HG02852 (cell line): ENCODE data around the gene SDK1.
A peak's percentile ranks its signal among the peaks of the same experiment; 100 is the strongest.

Experiments
- ATAC-seq: cut with Tn5 transposase; IDR thresholded peaks from one replicate; pipeline ENCODE4 v1.9.1; 2021; ENCODE audit warnings: mild to moderate bottlenecking, moderate library complexity; ENCODE audit not compliant: unreplicated experiment

The SDK1 gene

DNA sequence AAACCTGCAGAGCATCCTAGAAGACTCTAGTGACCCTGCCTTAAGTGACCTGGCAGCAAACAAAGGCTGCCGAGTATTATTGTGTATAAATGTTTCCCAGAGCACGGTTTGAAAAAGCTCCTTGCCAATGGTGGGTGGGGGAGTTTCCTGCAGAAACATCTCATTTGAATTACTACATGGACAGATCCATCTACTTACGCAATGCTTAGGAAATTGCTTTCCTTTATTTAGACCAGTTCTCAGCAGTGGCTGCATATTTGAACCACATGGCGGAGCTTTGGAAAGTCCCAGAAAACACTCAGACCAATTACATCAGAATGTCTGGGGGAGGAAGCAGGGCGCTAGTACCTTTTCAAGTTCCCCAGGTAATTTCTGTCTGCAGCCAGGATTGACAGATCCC lies 560.9 kb downstream of the SDK1 start:
- ATAC-seq = peak; percentile 65

DNA sequence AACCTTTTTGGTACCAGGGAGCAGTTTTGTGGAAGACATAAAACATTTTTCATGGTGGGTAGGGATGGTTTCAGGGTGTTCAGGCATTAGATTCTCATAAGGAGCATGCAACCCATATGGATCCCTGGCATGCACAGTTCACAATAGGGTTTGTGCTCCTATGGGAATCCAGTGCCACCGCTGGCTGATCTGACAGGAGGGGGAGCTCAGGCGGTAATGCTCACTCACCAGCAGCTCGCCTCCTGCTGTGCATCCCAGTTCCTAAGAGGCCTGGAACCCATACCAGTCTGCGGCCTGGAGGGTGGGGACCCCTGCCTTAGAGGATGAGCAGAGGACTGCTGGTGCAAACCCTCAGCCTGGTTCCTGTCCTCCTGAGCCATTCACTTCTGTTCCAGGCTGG lies 561.7 kb downstream of the SDK1 start:
- no peak for ATAC-seq

DNA sequence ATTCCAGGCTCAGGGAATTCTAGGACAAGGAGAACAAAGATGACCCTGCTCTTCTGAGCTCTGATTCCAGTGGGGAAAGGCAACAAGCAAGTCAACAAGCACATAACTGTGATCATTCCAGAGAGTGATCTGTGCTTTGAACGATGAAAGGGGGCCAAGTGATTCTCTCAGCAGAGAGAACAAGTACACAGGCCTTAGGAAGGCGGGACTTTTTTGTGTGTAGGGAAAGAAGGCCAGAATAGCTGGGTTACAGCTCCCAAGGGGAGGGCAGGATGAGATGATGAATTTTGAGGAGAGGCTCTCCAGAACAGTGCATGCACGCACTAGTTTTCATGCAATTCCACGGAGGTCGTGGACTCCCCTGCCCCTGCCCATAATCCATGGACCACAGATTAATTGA lies 565.2 kb downstream of the SDK1 start:
- ATAC-seq = no peak

DNA sequence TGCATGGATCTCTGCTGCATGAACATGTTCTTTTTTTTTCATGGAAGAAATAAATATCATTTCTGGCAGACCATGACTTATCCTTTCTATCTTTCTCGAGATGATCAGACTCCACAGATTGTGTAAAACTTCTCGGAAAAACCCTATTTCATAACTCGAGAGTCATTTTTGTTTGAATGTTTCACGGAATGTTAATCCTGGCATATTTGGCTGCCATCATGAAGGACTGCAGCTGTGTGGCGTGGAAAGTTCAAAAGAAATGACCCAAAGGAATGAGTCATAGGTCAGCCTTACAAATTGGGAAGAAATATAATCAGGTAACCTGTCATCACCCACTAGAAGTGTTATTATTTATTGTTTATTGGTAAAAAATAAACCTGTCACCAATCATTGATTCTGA lies 566.8 kb downstream of the SDK1 start:
- ATAC-seq = no peak

DNA sequence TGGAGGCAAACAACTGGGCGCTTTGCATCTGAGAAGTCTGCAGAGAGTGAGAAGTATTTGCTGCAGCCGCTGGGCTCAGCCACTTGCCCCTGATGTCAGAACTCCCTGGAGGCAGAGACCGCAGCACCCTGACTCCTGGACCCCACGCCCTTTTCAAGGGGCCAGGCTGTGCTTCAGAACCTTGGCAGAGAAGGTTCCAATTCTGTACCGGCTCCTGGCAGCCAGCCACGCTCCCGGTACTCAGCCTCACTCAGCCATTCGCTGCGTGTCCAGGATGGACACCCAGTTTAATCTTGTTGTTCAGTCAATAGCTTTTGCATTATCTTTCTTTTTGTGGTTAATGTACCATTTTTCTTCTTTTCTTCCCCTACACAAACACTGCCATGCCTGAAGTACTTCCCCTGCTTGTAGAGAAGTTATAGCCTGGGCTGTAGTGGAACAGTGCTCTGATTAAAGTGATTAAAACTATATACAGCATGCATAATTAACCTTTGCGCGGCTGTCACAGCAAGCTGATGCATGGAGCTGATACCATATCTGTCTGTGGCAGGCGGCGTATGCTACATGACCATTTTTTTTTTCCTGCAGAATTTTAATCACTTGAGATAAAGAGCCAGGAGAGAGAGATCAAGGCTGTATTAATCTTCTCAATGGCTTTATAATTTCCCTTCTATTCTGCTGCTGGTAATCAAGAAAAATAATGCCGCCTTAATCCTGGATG lies 578.5 kb downstream of the SDK1 start:
- no peak for ATAC-seq

DNA sequence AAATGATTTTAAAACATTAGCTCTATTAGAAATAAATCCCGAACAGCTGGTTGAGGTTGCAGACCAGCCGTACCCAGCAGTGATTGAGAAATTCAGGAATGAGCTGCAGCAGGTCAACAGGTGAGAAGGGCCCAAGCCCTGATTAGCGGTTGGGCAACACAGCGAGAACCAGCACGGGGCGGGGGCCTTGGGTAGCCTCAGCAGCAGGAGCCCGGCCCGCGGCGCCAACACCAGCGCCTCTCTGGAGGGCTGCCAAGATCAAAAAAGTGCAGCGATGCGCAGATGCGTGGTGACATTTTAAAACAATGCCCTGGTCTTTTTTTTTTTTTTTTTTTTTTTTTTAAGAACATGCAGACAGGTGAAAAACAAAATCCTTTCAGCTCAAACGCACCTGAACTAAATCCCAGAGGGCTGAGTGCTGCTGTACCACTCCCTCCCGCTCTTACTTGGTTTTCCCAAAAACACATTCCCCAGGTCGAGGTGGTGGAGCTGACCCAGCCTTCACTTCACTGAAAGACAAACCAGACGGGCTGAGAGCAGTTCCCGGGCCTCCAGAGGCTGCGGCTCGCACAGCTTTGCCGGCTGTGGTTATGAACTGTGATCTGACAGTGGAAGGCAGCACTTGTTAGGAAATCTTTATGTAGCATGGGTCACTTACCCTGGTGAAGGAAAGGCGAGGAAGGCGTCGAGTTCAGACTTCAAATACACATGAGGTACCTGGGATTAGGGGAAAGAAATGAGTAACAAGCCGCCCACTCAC lies 579.4 kb downstream of the SDK1 start:
- ATAC-seq = no peak

DNA sequence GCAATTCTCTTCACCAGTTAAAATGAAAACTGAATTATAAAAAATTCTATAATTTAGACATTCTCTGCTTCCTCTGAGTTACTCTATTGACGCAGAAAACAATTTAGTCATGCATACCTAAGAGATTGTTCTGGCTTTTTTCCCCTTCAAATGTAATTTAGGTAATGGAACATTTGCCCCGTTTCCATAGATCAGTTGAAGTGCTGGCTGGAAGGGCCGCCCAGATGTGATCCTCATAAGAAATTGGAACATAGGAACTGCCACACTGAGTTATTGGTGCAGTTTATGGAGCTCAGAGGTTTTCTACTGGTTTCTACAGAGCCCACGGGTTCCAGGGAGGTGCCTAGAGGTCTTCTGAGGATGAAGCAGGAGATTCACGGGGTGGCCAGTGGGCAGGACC lies 581.7 kb downstream of the SDK1 start:
- ATAC-seq = no peak

DNA sequence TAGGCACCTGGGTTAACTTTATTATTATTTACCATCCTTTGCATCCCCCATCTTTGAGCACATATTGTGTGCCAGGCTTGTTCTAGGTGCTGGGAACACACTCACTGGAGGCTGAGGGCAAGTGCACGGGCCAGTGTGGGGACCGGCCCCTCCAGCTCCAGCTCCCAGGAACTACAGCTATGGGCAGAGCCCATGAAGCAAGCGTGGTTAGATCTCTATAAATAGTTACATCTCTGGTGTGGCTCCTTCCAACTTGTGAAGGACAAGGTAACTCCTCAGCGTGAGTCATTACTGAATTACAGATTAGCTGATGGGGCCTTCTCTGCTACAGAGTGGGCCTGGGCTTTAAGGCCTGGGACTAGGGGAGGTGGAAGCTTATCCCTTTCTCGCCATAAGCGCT lies 583.5 kb downstream of the SDK1 start:
- ATAC-seq = no peak

DNA sequence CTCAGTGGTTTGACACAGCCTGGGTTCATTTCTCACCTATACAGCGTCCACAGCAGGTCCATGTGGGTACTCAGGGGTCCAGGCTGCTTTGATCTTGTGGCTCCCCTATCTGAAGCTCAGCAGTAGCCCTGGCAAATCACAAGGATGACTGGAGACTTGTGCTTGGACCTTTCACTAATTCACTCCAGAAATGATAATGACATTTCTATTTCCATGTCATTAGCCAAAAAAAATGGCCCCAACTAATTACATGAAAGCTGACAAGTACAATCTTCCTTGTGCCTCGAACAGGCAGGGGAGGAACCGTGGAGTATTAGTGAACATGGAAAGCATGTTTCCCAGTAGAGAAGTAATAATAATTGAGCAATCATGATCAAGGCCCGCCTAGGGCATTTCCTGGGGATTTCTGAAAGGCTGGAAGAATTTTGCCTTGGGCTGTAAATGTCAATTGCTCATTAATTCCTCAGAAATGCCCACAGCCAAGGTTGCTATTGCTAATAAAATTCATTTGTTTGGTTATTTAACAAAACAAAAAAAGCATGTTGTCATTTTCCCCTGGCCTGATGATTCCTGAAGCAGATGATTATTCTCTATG lies 586.1 kb downstream of the SDK1 start:
- ATAC-seq = no peak

DNA sequence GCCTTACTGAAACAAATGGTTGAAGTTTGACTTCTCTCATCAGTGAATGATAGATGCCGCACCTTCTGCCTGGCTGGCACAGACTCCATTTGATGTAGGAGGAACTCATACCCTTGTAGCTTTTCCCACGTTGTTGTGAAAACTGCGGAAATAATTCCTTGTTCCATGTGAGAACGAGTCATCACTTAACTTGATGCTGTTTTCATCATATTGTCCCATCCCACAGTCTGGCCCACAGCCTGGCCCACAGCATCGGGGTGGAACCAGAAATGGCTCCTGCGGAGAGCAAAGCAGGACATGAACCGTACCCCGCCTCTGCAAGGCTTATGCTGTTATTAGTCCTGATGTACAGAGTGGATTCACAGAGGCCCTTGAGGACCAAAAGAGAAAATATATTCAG lies 587.0 kb downstream of the SDK1 start:
- ATAC-seq = no peak

DNA sequence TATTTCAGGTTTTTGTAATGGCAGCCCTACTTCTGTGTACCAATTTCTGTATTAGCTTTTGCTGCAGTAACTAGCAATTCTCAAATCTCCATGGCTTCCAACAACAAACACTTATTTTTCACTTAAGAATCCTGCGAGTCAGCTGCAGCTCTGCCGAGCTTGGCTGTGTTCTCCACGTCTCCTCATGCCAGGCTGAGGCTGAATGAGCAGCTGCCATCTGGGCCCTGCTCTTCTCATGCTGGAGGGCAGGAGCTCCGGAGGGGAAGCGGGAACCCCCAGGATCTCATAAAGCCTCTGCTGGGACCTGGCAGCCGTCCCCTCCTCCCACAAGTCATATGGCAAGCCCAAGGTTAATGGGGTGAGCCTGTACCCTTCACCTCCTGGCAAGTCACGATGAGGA lies 591.1 kb downstream of the SDK1 start:
- no peak for ATAC-seq

DNA sequence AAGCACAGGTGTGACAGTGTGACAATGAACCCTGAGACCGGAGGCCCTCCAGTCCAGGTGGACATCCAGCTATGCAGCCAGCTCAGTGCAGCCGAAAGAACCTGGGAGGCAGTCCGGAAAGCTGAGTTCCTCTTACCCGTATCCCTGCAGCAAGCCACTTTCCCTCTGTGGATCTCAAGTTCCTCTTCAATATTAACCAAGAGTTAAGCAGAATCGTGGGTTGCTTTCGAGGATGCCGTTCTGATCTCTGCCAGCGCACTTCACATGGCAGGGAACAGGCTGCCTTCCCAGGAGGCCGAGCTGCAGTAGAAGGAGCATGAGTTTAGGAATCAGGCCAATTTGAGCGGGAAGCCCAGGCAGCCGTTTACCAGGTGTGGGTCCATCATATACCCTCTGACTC lies 591.6 kb downstream of the SDK1 start:
- no peak for ATAC-seq

DNA sequence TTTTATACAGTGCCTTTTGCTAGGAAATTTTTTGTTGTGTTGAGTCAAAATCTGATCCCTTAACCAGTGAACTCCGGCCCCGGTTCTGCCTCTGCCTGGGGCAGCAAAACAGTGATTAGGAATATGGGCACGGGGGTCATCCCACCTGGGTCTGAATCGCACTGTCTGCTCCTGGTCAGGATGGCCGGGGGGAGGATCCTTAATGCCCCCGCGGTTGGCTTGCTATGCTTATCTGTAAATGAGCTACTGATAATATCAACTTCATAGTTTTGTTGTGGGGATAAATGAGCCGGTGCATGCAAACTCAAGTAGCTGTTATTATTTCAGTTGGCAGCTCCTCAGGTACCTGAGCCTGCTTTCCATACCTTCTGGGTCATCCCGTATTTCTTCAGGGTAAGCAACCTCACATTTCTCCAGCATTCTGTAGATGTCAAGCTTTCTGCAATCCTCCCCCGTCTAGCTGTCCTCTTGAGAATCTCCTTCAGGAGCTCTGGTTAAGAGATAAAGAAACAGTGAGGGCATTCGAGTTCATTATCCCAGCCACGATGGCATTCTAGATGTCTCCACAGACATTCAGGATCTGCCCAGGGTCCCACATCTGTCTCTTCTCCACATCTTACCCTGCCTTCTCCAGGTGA lies 592.2 kb downstream of the SDK1 start:
- ATAC-seq = no peak

DNA sequence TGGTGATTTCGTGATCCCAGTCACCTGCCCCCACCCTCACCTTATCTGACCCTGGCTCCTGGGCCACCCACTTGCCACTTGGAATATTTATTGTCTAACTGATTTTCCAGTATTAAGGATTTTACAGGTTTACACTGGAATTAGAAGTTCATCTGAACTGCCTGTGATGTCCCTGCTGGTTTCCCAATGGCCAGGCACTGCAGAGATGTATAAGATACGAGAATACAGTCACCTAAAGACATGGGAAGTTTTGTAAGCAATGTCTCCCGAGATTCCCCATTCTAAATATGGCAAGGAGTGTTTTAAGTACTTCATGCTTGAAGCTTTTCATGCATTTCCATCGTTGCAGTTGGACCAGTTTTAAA lies 592.7 kb downstream of the SDK1 start:
- no peak for ATAC-seq

DNA sequence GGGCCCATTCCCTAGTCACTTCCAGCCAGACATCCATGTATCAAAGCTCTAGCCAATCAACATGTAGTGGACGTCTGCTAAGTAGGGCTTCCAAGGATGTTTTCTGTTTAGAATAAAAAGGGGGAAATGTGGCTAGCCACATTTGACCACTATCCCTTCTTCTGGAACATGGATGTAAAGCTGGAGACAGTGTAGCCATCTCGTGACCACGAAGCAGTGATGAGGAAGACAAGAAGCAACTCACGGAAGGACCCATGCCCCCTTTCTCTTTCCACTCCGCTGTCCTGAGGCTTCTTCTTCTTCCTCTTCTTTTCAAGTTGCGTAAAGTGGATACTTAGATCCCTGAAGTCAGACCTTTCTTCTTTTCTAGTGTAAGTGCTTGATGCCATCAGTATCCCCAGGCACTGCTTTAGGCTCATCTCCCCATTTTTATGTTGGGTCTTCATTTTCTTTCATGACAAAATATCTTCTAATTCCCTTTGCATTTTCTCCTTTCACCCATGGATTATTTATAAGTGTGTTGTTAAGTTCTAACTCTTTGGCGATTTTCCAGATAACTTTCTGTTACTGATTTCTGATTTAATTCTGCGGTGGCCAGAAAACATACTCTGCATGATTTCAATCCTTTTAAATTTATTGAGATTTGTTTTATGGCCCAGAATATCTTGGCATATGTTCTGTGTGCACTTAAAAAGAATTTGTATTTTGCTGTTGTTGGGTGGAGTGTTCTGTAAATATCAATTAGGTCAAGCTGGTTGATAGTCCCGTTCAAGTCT lies 594.5 kb downstream of the SDK1 start:
- no peak for ATAC-seq

DNA sequence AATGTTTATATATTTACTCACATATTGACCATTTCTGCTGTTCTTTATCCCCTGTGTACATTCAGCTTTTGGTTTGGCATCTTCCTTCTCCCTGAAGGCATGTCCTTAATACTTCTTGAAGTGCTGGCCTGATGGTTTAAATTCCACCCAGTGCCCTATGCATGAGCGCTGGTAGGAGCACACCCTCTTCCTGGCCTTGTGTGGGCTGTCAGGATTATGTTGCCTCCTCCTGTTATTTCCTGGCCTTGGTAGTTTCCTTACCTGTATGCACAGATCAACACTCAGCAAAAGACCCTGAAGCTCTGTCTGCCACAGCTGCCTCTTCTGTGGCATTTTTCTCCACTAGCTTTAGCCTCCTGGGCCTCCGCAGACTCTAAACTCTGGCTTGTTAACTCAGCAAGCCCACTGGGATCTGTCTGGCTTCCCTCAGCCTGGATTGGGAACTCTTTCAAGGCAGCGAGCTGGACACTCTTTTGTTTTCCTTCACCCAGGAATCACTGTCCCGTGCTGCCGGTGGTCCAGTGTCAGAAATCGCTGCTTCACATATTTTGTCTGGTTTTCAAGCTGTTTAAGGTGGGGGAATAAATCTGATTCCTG lies 595.2 kb downstream of the SDK1 start:
- no peak for ATAC-seq

DNA sequence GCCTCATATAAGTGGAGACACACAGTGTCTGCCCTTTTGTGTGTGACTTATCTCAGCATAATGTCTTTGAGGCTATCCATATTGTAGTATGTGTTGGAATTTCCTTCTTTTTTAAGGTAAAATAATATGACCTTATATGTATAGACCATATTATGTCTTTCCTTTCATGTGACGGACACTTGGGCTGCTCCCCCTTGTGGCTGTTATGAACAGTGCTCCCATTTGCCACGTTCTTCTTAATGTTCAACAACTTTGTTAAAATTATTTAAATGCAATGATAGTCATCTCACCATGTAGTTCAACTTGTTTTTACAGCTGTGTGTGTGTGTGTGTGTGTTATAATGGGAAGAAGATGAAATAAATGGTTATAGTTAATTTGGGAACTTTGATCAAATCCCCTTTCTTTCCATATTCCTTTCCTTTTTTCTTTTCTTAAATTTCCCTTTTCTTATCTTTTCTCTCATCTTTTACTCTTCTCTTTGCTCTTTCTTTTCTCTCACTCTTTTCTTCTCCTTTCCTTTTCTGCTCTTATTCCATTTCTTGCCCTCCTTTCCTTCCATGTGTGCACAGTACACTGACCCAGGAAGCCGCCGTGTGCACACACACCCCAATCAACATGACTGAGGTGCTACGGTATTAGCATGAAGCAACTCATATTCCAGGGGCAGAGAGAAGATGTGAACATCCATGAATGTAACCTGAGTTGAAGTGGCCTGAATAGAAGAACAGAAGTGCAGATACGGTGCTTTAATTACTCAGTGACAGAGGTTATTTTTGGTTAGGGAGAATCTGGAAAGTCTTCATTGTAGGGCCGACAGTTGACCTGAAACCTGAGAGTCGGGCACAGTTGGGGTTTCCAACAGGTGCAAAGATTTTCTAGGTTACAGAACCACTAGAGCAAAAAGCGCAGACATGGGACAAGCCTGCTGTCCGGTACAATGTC lies 596.6 kb downstream of the SDK1 start:
- ATAC-seq = no peak

DNA sequence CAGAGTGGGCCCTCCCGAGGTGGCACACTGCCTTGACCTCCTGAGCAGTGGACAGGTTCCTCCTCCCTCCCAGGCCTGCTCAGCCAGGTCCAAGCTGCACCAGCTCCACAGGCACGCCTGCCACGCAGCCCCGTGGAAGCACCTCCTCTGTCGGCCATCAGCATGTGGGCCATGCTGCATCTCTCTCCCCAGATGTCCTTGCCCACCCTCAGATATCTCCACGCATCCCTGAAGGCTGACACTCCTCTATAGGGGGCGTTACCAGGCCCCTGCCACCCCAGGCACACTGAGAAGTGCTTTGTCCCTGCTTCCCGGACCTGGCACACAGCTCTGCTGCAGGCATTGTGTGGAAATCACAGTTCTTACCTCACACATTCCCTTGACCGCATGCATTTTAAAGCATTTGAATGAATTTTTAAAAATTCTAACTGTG lies 598.5 kb downstream of the SDK1 start:
- ATAC-seq = no peak

DNA sequence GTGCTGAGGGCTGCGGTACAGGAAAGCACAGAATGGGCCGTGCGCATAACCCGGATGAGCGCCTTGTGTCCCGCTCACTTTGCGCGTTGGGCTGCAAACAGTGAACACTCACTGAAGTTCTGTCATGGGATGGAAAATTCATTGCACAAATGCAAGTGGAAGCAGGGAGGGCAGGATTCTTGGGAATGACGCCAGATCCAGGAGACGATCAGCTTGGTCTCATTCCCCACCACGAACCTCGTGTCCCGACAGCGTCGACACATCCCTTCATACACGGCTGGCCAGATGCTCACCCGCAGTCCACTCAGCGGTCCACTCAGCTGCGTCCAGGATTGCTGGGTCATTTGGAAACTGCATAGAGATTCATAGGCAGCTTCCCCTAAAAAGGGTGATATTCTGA lies 607.1 kb downstream of the SDK1 start:
- no peak for ATAC-seq

DNA sequence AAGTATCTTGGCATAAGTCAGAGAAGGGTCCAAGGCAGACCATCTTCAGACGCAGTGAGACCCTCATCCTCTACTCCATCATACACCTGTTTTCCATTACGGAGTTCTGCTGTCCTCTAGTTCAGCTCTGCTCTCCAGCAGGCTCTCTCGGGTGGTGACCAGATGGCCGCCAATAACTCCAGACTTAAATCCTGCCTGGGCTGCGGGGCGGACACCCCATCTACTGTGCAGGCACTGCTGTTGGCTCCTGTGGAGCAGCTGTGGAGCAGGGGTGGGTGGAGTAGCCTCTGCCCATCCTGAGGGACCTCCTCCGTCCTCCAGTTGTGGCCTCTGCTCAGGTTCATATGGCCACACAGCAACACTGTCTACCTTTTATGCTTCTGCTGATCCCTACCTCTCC lies 608.1 kb downstream of the SDK1 start:
- ATAC-seq = no peak
